Activated CD8-positive, alpha-beta memory T cell treated with anti-CD3 and anti-CD28 coated beads for 48 hours (primary cell): ENCODE data around the gene CNEP1R1.
"Not testable (repeated sequence)": the region's sequence is repeated elsewhere in the genome, so short reads cannot be mapped to it uniquely, and the experiment has no call there.

ENCODE experiments used
- DNase-seq, 3 experiments: peaks; one replicate each; pipeline ENCODE4 v3.0.0-alpha.2; 2020; ENCODE audit warnings: low read depth in 2 of 3, low spot score in 2 of 3

CNEP1R1 gene, protein sequence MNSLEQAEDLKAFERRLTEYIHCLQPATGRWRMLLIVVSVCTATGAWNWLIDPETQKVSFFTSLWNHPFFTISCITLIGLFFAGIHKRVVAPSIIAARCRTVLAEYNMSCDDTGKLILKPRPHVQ

DNA sequence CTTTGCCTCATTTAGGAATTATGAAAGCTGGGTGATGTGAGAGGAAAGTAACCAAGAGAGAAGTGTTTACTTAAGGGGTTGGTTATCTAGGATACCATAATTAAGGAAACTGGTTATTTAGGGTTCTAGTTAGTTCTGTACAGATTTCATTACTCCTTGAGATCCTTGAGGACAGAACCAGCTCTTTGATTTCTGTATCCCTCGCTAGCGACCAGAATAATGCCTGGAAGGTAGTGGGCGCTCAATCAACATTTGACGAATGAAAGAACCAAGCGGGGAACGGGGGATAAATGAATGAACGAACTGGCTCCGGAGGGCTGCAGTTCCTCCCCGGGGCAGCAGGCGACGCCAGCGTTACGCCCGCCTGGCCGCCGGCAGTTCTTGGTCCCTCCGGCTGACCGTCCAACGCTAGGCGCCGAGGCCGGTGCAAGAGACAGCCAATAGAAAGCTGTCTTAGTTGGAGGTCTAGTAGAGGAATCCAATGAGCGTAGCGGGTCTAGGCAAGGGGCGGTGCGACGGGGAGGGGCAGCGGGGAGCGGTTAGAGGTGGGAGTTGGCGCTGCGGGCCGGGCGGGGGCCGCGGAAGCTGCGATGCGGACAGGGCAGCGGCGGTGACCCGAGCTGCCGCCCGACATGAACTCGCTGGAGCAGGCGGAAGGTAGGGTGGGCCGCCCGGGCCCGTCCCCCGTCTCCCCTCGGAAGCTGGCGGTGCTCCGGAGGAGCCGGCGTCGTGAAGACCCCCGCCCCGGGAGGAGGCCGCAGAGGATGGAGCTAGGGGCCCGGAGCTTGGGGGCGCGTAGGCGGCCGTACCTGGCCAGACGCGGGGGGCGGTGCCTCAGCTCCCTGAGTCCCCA is at the start of gene CNEP1R1:
CNEP1R1 (plus strand) TSS at position 542 of the 853 bp plus-strand sequence; CDS start at position 633, 91 bp downstream.
- DNase-seq: peak; percentile 75 to 88 (median 81)

DNA sequence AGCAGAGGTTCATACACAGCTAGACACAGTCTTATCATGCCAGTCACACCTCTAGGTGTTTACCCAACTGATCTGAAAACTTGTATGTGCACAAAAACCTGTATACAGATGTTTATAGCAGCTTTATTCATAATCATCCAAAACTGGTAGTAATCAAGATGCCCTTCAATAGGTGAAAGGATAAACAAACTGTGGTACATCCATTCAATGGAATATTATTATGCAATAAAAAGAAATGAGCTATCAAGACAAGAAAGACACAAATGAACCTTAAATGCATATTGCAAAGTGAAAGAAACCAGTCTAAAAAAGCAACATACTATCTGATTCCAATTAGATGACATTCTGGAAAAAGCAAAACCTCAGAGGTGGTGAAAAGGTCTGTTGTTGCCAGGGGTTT is 47.6 kb upstream of the CNEP1R1 start:
- DNase-seq: no peak

DNA sequence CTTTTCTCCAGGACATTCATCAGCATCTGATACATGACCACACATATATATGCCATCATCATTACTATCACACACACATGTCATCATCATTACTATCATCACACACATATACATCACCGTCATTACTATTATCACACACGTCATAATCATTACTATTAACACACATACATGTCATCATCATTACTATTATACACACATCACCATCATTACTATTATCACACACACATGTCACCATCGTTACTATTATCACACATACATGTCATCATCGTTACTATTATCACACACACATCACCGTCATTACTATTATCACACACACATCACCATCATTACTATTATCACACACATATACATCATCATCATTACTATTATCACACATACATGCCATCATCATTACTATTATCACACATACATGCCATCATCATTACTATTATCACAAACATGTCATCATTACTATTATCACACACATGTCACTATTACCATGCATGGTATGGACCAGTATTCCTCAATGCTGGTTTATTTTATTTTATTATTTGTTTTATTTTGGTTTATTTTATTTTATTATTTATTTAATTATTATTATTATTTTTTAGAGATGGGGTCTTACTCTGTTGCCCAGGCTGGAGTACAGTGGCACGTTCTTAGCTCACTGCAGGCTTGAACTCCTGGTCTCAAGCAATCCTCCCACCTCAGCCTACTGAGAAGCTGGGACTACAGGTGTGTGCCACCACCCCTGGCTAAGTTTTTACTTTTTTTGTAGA is 46.3 kb upstream of the CNEP1R1 start:
- DNase-seq: no peak

DNA sequence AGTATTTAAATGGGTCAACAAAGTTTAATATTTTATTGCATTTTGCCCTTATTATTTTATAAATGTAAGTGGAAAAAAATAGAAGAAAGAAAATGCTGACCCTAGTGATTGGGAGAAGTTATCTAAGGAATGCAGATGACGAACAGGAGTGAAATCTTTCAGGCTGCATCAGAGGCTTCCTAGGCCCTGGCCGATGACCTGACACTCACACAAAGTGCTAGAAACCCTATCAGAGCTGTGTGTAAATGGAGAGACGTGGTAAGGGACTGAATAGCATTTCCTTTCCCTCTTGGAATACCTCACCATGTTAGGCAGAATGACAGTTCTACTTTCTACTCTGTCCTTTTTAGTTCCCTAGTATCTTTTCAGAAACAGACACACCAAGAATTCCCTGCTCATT is 44.9 kb upstream of the CNEP1R1 start:
- DNase-seq: no peak

DNA sequence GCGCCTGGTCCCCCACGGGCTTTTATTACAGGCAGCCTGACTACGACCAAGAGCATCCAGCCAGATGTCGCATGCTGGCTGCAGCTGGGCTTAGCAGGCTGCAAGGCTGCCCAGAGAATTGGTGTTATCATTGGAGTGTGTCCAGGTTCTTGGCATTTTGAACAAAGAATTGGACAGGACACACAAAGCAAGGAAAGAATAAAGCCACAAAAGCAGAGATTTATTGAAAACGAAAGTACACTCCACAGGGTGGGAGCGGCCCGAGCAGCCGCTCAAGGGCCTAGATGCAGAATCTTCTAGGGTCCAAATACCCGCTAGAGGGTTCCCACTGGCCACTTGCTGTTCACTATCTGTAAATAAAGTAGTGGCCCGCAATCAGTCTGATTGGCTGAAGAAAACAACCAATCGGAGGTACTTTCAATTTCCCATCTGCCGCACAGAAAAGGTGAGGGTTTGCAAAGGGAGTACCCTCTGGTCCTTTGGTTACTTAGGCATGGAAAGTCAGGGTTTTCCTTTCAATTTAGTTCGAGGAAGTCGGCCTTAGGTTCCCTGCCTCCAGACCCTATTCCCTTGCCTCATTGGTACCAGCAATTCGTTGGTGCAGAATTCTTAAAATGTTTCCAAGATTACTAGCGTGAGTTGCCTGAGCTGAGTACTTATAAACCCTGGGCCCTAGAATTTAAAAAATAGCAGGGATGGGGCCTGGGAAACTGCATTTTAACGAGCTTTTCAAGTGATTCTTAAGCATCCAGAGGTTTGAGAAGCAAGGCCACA is 38.5 kb upstream of the CNEP1R1 start:
- no peak for DNase-seq

DNA sequence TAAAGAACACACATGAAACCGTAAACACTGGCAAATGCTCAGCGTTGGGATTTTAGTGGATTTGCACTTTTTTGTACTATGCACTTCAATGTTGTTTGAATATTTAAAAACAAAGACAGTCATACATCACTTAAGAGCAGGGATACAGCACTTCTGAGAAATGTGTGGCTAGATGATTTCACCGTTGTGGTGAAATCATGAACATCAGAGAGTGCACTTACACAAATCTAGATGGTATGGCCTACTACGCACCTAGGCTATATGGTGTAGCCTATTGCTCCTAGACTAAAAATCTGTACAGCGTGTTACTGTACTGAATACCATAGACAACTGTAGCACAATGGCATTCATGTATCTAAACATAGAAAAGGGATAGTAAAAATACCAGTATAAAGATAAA is 37.6 kb upstream of the CNEP1R1 start:
- no peak for DNase-seq

DNA sequence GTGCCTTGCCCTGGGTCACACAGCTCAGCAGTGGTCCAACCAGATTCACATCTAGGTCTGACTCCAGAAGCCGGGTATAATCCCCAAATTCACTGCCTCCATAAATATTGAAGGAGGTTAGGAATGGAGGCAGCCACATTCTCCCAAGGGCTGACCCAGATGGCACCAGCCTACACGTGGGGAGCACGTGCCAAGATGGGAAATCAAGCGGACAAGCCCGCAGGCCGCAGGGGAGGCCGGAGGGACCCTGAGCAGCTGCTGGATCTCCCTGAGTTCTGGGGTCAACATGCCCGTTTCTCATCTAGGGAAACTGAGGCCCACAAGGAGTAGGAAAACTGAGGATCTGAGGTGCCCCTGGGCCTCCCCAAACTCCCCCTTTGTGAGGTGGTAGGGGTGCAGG is 32.2 kb upstream of the CNEP1R1 start:
- no peak for DNase-seq

DNA sequence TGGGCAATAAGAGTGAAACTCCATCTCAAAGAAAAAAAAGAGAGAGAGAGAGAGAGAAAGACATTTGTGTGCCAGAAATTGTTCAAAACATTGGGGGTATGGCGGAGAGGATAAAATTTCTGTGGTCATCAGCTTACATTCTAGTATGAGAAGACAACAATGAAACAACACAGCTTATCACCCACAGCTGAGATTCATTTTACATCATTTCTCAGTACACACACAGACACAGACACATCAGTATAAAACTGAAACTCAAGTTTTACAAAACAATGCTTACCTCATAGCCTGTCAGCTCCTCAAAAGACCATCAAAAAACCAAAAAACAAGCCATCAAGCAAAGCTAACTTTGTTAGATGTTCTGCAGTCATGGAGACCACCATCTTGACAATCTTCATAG is 31.4 kb upstream of the CNEP1R1 start:
- DNase-seq: no peak

DNA sequence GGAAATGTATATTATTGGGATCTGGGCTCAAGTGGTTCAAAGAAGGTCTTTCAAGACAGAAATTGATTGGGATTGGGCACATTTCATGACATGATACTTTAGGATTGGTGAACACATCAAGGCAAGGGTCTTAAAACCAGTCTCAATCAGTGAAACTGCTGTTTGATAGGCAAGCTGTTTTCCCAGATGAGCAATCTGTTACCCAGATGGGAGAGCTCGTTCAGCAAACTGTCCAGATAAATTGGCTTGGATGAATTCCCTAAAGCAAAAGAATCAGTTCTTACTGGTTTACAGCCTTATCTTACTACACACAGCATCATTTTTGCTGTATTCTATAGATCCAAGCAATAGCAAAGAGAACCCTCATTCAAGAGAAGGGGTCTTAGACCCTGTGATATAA is 31.0 kb upstream of the CNEP1R1 start:
- no peak for DNase-seq

DNA sequence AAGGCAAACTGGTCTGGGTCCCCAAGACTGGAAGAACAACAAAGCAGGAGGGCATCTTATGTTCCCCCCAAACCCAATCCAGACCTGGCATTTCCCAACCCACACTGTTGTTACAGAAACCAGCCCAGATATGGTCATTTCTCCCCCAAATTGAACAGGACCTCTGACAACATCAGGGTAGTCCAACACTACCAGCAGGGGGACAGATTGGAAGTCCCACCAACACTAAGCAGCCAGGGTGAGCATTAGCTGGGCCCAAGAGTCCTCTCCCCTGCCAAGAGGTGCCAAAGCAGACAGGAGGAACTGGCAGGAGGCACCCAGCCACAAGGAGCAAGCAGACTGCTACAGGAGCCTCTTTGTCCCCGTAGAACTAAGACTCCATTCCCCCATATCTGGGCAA is 29.3 kb upstream of the CNEP1R1 start:
- no peak for DNase-seq

DNA sequence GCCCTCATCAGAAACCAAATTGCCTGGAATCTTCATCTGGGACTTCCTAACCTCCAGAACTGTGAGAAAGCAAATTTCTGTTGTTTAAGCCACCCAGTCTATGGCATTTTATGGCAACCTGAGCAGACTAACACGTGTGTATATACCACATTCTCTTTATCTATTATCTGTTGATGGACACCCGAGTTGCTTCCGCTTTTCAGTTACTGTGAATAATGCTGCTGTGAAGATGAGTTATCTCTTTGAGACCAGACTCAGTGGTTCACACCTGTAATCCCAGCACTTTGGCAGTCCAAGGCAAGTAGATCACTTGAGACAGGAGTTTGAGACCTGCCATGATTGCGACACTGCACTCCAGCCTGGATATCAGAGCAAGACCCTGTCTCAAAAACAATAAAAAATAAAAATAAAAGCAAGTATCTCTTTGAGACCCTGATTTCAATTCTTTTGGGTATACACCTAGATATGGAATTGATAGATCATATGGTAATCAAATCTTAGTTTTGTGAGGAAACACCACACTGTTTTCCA is 27.2 kb upstream of the CNEP1R1 start:
- no peak for DNase-seq

DNA sequence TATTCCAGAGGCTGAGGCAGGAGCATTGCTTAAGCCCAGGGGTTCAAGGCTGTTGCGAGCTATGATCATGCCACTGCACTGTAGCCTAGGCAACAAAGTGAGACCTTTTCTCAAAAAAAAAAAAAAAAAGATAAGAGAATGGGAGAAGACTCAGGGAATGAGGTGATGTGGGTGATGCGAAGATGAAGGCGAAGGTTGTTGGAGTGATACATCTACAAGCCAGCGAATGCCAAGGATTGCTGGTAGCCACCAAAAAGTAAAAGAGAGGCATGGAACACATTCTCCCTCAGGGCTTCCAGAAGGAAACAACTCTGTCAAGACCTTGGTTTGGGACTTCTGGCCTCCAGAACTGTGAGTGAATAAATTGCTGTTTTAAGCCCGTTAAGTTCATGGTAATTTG is 26.0 kb upstream of the CNEP1R1 start:
- no peak for DNase-seq

DNA sequence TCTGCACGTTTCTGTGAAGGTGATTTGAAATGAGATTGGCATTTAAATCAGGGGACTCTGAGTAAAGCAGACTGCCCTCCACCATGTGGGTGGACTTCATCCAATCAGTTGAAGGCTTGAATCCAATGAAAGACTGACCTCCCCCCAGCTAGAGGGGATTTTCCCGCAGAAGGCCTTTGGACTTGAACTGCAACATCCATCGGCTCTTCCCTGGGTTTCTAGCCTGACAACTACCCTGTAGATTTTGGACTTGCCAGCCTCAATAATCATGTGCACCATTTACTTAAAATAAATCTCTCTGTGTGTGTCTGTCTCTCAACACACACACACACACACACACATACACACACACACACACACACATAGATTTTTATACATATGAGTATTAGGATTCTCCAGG is 23.9 kb upstream of the CNEP1R1 start:
- DNase-seq: no peak

DNA sequence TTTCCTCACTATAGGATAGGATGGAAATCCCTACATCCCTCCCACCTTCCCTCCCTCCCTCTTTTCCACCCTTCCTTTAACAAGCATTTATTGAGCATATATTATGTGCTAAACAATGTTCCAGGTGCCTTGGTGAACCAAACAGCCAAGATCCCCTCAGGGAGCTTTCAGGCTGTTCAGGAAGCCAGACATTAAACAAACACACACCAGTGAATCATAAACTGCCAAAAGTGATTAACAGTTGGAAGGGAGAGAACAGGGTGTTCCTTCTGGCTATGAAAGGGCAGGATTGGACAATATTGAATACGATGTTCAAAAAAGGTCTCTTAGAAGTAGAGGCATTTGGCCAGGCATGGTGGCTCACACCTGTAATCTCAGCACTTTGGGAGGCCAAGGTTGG is 22.8 kb upstream of the CNEP1R1 start:
- DNase-seq: no peak

DNA sequence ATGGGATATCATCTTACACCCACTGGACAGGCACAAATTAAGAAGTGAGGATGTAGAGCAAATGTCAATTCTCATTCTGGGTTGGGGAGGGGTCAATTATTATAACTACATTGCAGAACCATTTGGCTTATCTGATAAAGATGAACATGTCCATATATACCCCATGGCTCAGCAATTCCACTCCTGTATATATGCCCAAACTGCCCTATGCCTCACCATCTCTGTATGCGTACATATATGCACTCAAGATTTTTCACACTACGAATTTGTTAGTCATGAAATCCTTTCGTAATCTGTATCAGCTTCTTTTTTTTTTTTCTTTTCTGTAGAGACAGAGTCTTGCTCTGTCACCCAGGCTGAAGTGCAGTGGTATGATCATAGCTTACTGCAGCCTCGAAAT is 20.8 kb upstream of the CNEP1R1 start:
- DNase-seq: no peak

DNA sequence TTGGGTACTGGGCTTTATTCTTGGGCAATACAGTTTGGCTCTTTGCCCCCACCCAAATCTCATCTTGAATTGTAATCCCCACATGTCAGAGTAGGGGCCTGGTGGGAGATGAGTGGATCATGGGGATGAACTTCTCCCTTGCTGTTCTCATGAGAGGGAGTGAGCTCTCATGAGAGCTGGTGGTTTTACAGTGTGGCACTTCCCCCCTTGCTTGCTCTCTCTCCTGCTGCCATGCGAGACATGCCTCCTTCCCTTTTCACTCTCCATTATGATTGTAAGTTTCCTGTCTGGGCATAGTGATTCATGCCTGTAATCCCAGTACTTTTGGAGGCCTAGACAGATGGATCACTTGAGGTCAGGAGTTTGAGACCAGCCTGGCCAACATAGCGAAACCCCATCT is 18.1 kb upstream of the CNEP1R1 start:
- no peak for DNase-seq

DNA sequence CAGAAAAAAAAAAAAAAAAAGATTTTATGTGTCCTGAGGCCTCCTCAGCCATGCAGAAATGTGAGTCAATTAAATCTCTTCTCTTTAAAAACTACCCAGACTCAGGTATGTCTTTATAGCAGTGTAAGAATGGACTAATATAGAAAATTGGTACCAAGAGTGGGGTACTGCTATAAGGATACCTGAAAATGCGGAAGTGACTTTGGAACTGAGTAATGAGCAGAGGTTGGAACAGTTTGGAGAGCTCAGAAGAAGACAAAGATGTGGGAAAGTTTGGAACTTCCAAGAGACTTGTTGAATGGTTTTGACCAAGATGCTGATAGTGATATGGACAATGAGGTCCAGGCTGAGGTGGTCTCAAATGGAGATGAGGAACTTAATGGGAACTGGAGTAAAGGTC is 17.3 kb upstream of the CNEP1R1 start:
- DNase-seq: no peak

DNA sequence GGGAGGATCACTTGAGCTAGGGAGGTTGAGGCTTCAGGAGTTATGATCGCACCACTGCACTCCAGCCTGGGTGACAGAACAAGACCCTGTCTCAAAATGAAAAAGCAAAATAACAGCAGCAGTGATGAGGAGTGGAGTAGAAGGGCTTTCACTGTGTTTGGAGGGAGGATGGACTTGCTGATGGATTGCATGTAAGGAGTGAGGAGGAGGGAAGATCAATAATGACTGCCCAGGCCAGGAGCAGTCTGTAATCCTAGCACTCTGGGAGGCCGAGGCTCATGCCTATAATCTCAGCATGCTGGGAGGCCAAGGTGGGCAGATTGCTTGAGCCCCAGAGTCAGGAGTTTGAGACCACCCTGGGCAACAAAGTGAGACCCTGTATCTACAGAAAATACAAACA is 14.8 kb upstream of the CNEP1R1 start:
- DNase-seq: no peak

DNA sequence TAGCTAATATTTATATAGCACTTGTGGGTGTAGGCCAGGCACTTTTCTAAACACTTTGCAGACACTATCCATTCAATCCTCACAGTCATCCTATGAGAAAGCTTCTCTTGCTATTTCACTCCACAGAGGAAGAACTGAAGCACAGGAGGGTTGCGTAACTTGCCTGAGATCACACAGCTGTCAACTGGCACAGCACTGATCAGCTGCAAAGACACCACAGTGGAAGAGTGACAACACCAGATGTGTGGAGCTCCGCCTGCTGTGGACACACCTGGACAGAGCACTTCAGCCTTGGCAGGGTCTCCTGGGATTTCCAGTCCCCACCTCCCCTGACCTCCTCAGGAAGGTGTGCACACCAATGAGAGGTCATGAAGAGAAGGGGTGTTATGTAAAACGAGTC is 13.3 kb upstream of the CNEP1R1 start:
- DNase-seq: no peak

DNA sequence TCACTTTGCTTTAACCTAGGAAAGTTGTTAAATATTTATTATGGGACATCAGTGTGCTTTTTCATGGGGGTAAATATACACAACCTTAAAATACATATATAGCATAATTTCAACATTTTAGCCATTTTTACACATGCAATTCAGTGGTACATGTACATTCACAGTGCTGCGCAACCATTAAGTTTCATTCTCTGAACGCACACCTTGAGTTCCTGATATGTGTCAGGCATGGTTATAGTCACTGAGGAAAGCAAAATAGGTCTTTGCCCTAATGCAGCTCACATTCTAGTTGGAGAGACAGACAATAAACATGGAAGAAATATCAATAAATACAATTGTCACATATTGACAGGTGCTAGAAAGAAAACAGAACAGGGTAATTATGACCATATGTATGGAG is 12.8 kb upstream of the CNEP1R1 start:
- DNase-seq: no peak

DNA sequence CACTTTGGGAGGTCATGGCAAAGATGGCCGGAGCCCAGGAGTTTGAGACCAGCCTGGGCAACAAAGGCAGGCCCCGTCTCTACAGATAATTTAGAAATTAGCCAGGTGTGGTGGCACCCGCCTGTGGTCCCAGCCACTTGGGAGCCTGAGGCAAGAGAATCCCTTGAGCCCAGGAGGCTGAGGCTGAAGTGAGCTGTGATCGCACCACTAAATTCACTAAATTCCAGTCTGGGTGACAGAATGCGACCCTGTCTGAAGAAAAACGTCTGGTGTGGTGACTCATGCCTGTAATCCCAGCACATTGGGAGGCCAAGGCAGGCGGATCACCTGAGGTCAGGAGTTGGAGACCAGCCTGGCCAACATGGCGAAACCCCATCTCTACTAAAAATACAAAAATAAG is 10.8 kb upstream of the CNEP1R1 start:
- not testable (repeated sequence) for DNase-seq
